Measurements from ENCODE around the gene UNC13A. TPM values are rescaled to one million over a fixed set of nuclear protein-coding genes. Genes with fewer than 3 reads are reported as not detected.

UNC13A gene
- polyA plus RNA-seq, 1 donor from 2014 or later: 7.8 TPM

- TF ChIP-seq RAD21 (conservative IDR thresholded peaks at IDR 0.05): no peak
- TF ChIP-seq POLR2AphosphoS5 (IDR thresholded peaks at IDR 0.05): no peak
- no peak for TF ChIP-seq CTCF (IDR thresholded peaks at IDR 0.05; ENCODE audit: poor library complexity, severe bottlenecking)
- no peak for TF ChIP-seq EP300 (conservative IDR thresholded peaks at IDR 0.05; ENCODE audit: poor library complexity, severe bottlenecking)
- no peak for TF ChIP-seq TAF1 (IDR thresholded peaks at IDR 0.05; ENCODE audit: low read depth)
- no peak for TF ChIP-seq EZH2 (IDR thresholded peaks at IDR 0.05; ENCODE audit: borderline replicate concordance, insufficient read depth, low read length, poor library complexity, severe bottlenecking)
- no peak for TF ChIP-seq MXI1 (conservative IDR thresholded peaks at IDR 0.05; ENCODE audit: poor library complexity, severe bottlenecking)
- Histone ChIP-seq H3K9me2 (ENCODE audit: insufficient read depth, low read length) (no peaks in the 10 kb centered on the region), H3K36me3 (ENCODE audit: insufficient read depth, low read length) (no peaks in the 10 kb centered on the region), H3K4me2 (ENCODE audit: low read length) (no peak overlapping the region), H3K79me2 (replicated peaks; ENCODE audit: insufficient read depth, low read length) (no peaks in the 10 kb centered on the region), H3K4me3 (ENCODE audit: low read length) (no peak overlapping the region), H4K20me1 (ENCODE audit: insufficient read depth) (no peaks in the 10 kb centered on the region), H2AFZ (ENCODE audit: low read depth, low read length) (no peak overlapping the region), H3F3A (ENCODE audit: insufficient read depth, low read length, poor library complexity, severe bottlenecking) (no peaks in the 10 kb centered on the region), H3K27ac (ENCODE audit: low read length) (no peak overlapping the region), H3K9me3 (ENCODE audit: low read length) (no peaks in the 10 kb centered on the region), H3K27me3 (ENCODE audit: insufficient read depth, low read depth, low read length) (no peaks in the 10 kb centered on the region), H3K9ac (ENCODE audit: low read length) (no peak overlapping the region)
Measured at GRCh38 chr19:17602217-17602616, 85.9 kb downstream of the UNC13A start.

- H4K20me1 ChIP-seq (ENCODE audit: insufficient read depth): no peaks in the 10 kb centered on the region
- no peak overlapping the region for H3K4me3 ChIP-seq (ENCODE audit: low read length)
- no peaks in the 10 kb centered on the region for H3K9me3 ChIP-seq (ENCODE audit: low read length)
- H3K4me2 ChIP-seq (ENCODE audit: low read length): no peak overlapping the region
- no peak overlapping the region for H3K9ac ChIP-seq (ENCODE audit: low read length)
- no peaks in the 10 kb centered on the region for H3K27me3 ChIP-seq (ENCODE audit: insufficient read depth, low read depth, low read length)
- H2AFZ ChIP-seq (ENCODE audit: low read depth, low read length): no peak overlapping the region
- no peak overlapping the region for H3K27ac ChIP-seq (ENCODE audit: low read length)
- no peaks in the 10 kb centered on the region for H3F3A ChIP-seq (ENCODE audit: insufficient read depth, low read length, poor library complexity, severe bottlenecking)
- H3K9me2 ChIP-seq (ENCODE audit: insufficient read depth, low read length): no peaks in the 10 kb centered on the region
- no peaks in the 10 kb centered on the region for H3K79me2 ChIP-seq (replicated peaks; ENCODE audit: insufficient read depth, low read length)
- no peaks in the 10 kb centered on the region for H3K36me3 ChIP-seq (ENCODE audit: insufficient read depth, low read length)
- TF ChIP-seq TAF1 (IDR thresholded peaks at IDR 0.05; ENCODE audit: low read depth) (no peak), EP300 (conservative IDR thresholded peaks at IDR 0.05; ENCODE audit: poor library complexity, severe bottlenecking) (no peak), EZH2 (IDR thresholded peaks at IDR 0.05; ENCODE audit: borderline replicate concordance, insufficient read depth, low read length, poor library complexity, severe bottlenecking) (no peak), POLR2AphosphoS5 (IDR thresholded peaks at IDR 0.05) (no peak), MXI1 (conservative IDR thresholded peaks at IDR 0.05; ENCODE audit: poor library complexity, severe bottlenecking) (no peak), CTCF (IDR thresholded peaks at IDR 0.05; ENCODE audit: poor library complexity, severe bottlenecking) (no peak), REST (IDR thresholded peaks at IDR 0.05; ENCODE audit: borderline replicate concordance) (no peak)
Measured at GRCh38 chr19:17601683-17602082, 86.5 kb downstream of the UNC13A start.

All from neural cell (in vitro differentiated cells).